NCI-H524 treated with DMSO at 0.1 percent for 48 hours (cell line): ENCODE measurements around the gene ADAD1.
A peak's percentile ranks its signal among the peaks of the same experiment; 100 is the strongest.
"Not testable (repeated sequence)": the region's sequence is repeated elsewhere in the genome, so short reads cannot be mapped to it uniquely, and the experiment has no call there.

Experiments
- DNase-seq: peaks from one replicate; lab custom pipeline; 2025; lab: John Stamatoyannopoulos, UW

The ADAD1 gene

GRCh38 chr4:122378711-122379110 lies at the start of gene ADAD1:
ADAD1 (plus strand) TSS chr4:122379011; CDS start chr4:122380070, 1,059 bp downstream.
- DNase-seq, result no peak

- DNase-seq, result no peak
Measured at GRCh38 chr4:122329876-122330565, 48.8 kb upstream of the ADAD1 start.

GRCh38 chr4:122331195-122331594 lies 47.6 kb upstream of the ADAD1 start:
- no peak for DNase-seq

GRCh38 chr4:122334828-122335227 lies 44.0 kb upstream of the ADAD1 start:
- no peak for DNase-seq

GRCh38 chr4:122341886-122342285 lies 36.9 kb upstream of the ADAD1 start:
- no peak for DNase-seq

- no peak for DNase-seq
Measured at GRCh38 chr4:122346036-122346435, 32.8 kb upstream of the ADAD1 start.

GRCh38 chr4:122346503-122346902 lies 32.3 kb upstream of the ADAD1 start:
- DNase-seq, result no peak

- no peak for DNase-seq
Measured at GRCh38 chr4:122356317-122356808, 22.4 kb upstream of the ADAD1 start.

GRCh38 chr4:122360754-122361153 lies 18.1 kb upstream of the ADAD1 start:
- no peak for DNase-seq

- DNase-seq, result no peak
Measured at GRCh38 chr4:122364700-122365404, 14.0 kb upstream of the ADAD1 start.

- DNase-seq, result not testable (repeated sequence)
Measured at GRCh38 chr4:122368786-122369185, 10.0 kb upstream of the ADAD1 start.

GRCh38 chr4:122377352-122377751 lies 1.5 kb upstream of the ADAD1 start:
- no peak for DNase-seq

- no peak for DNase-seq
Measured at GRCh38 chr4:122379239-122379638, 428 bp downstream of the ADAD1 start.

- DNase-seq, result no peak
Measured at GRCh38 chr4:122383341-122383740, 4.5 kb downstream of the ADAD1 start.

GRCh38 chr4:122384245-122384644 lies 5.4 kb downstream of the ADAD1 start:
- DNase-seq, result no peak

GRCh38 chr4:122393276-122393675 lies 14.5 kb downstream of the ADAD1 start:
- no peak for DNase-seq

- no peak for DNase-seq
Measured at GRCh38 chr4:122403861-122404260, 25.1 kb downstream of the ADAD1 start.

GRCh38 chr4:122412547-122412946 lies 33.7 kb downstream of the ADAD1 start:
- peak; percentile 42 for DNase-seq

- no peak for DNase-seq
Measured at GRCh38 chr4:122423246-122423645, 44.4 kb downstream of the ADAD1 start.

- DNase-seq, result no peak
Measured at GRCh38 chr4:122431351-122431750, 52.5 kb downstream of the ADAD1 start.

GRCh38 chr4:122434285-122434684 lies 55.5 kb downstream of the ADAD1 start:
- no peak for DNase-seq

- peak; percentile 19 for DNase-seq
Measured at GRCh38 chr4:122450847-122451246, 72.0 kb downstream of the ADAD1 start.

GRCh38 chr4:122453384-122453995 lies 74.7 kb downstream of the ADAD1 start:
- no peak for DNase-seq
